Endodermal cell (in vitro differentiated cells): Measurements from ENCODE around the gene FAM117A. TPM values are rescaled to one million over a fixed set of nuclear protein-coding genes. Genes with fewer than 3 reads are reported as not detected.
"Not testable (repeated sequence)": the region's sequence is repeated elsewhere in the genome, so short reads cannot be mapped to it uniquely, and the experiment has no call there.

ENCODE experiments used
- DNase-seq: peaks from one replicate; pipeline ENCODE4 v3.0.0-alpha.2; 2017
- H3K27ac ChIP-seq: 2 replicates; pipeline ENCODE4 v1.5.1; 2013; ENCODE audit warnings: mild to moderate bottlenecking, low read depth, low read length, moderate library complexity
- H3K27me3 ChIP-seq: 2 replicates; pipeline ENCODE4 v1.6.1; 2013; ENCODE audit warnings: mild to moderate bottlenecking, low read length, moderate library complexity; ENCODE audit not compliant: insufficient read depth, control insufficient read depth, poor library complexity, severe bottlenecking
- H3K36me3 ChIP-seq: 2 replicates; pipeline ENCODE4 v1.7.0; 2013; ENCODE audit warnings: mild to moderate bottlenecking, low read length, moderate library complexity; ENCODE audit not compliant: control insufficient read depth, insufficient read depth
- H3K4me1 ChIP-seq: one replicate; pipeline ENCODE4 v1.7.0; 2013; ENCODE audit warnings: low read length; ENCODE audit not compliant: control insufficient read depth, insufficient read depth
- H3K4me3 ChIP-seq: 2 replicates; pipeline ENCODE4 v1.5.1; 2013; ENCODE audit warnings: mild to moderate bottlenecking, low read length, moderate library complexity
- H3K9ac ChIP-seq: 2 replicates; pipeline ENCODE4 v1.6.1; 2013; ENCODE audit warnings: mild to moderate bottlenecking, low read length, moderate library complexity; ENCODE audit not compliant: poor library complexity, severe bottlenecking; ENCODE audit errors: extremely low read depth
- H3K9me3 ChIP-seq: 2 replicates; pipeline ENCODE4 v1.6.1; 2013; ENCODE audit warnings: mild to moderate bottlenecking, low read length, moderate library complexity; ENCODE audit not compliant: control insufficient read depth
- H3K27ac Mint-ChIP-seq: 2 replicates; pipeline ENCODE4 v1.8.0; 2020; ENCODE audit warnings: mixed read lengths
- H3K27me3 Mint-ChIP-seq: 2 replicates; pipeline ENCODE4 v1.8.0; 2021; ENCODE audit warnings: mild to moderate bottlenecking, mixed read lengths; ENCODE audit not compliant: insufficient read depth
- H3K36me3 Mint-ChIP-seq: 2 replicates; pipeline ENCODE4 v1.8.0; 2020; ENCODE audit warnings: low read depth, mixed read lengths
- H3K4me1 Mint-ChIP-seq: 2 replicates; pipeline ENCODE4 v1.8.0; 2020; ENCODE audit warnings: mixed read lengths
- H3K4me3 Mint-ChIP-seq: 2 replicates; pipeline ENCODE4 v1.8.0; 2020; ENCODE audit warnings: mild to moderate bottlenecking, moderate library complexity, mixed read lengths
- H3K9me3 Mint-ChIP-seq: 2 replicates; pipeline ENCODE4 v1.8.0; 2020; ENCODE audit warnings: mild to moderate bottlenecking, mixed read lengths
- CTCF ChIP-seq: fragments of 200-600 bp; sonication (generic); conservative IDR thresholded peaks from 2 replicates; pipeline ENCODE4 v1.5.0; 2021; ENCODE audit warnings: antibody characterized with exemption, mild to moderate bottlenecking
- WGBS, 2 experiments: methylation state at CpG; one replicate each; pipeline versions ENCODE4 v1.1.5 to v1.1.7; 2013; ENCODE audit warnings: missing lambda C conversion rate in 2 of 2, mixed read lengths in 1 of 2; ENCODE audit not compliant: insufficient coverage in 1 of 2, insufficient read length in 1 of 2; 5-methylcytosine and 5-hydroxymethylcytosine counted together
- total RNA-seq, 2 donors: library from RNA; stranded (reverse); fragmentation: NEBNext Ultra II Directional in 1 of 2; extraction: Animal tissue kit (Norgen Biotek cat#: 25700) in 1 of 2; gene quantifications; 2 replicates in 1 of 2; 3 replicates in 1 of 2; pipeline ENCODE4 v1.2.1, GENCODE V29; 2021

FAM117A gene
- total RNA-seq, 2 donors from 2014 or later, result 15.4 to 16.8 TPM

GRCh38 chr17:49676276-49676868, 87.6 kb downstream of the FAM117A start:
- WGBS, 2 experiments, result 73 to 78% methylated on average over 4 to 5 of the region's 5 CpGs
- Histone ChIP-seq H3K9me3 (peaks cover 4% of the 10 kb centered on the region), H3K27ac (no peak overlapping the region), H3K27me3 (no peaks in the 10 kb centered on the region), H3K4me3 (peak overlapping the region; percentile 88), H3K9ac (peak overlapping the region; percentile 85), H3K36me3 (peaks cover 10% of the 10 kb centered on the region), H3K4me1 (no peaks in the 10 kb centered on the region)
- H3K36me3 Mint-ChIP-seq, result peaks cover 21% of the 10 kb centered on the region
- H3K9me3 Mint-ChIP-seq, result peaks cover 5% of the 10 kb centered on the region
- no peak for TF ChIP-seq CTCF
- H3K4me1 Mint-ChIP-seq, result peaks cover 20% of the 10 kb centered on the region
- peak overlapping the region; percentile 99 for H3K27ac Mint-ChIP-seq
- DNase-seq, result no peak
- H3K4me3 Mint-ChIP-seq, result peak overlapping the region; percentile 88
- peaks cover 7% of the 10 kb centered on the region for H3K27me3 Mint-ChIP-seq

GRCh38 chr17:49674507-49674906, 89.4 kb downstream of the FAM117A start:
- TF ChIP-seq CTCF, result no peak
- H3K9ac ChIP-seq, result no peak overlapping the region
- no peaks in the 10 kb centered on the region for H3K27me3 ChIP-seq
- Mint-ChIP-seq H3K36me3 (peaks cover 23% of the 10 kb centered on the region), H3K9me3 (peaks cover 5% of the 10 kb centered on the region), H3K27ac (no peak overlapping the region), H3K4me3 (no peak overlapping the region), H3K27me3 (peaks cover 4% of the 10 kb centered on the region), H3K4me1 (peaks cover 20% of the 10 kb centered on the region)
- peaks cover 10% of the 10 kb centered on the region for H3K36me3 ChIP-seq
- DNase-seq, result no peak
- H3K27ac ChIP-seq, result no peak overlapping the region
- peak overlapping the region; percentile 1 for H3K4me3 ChIP-seq
- H3K9me3 ChIP-seq, result peaks cover 4% of the 10 kb centered on the region
- H3K4me1 ChIP-seq, result no peaks in the 10 kb centered on the region

- Mint-ChIP-seq H3K36me3 (peaks cover 23% of the 10 kb centered on the region), H3K4me1 (peaks cover 20% of the 10 kb centered on the region)
- not testable (repeated sequence) for H3K27me3 Mint-ChIP-seq, H3K27me3 ChIP-seq, H3K9ac ChIP-seq, H3K27ac ChIP-seq, DNase-seq, H3K9me3 ChIP-seq, H3K36me3 ChIP-seq, H3K9me3 Mint-ChIP-seq, H3K27ac Mint-ChIP-seq, H3K4me3 ChIP-seq, H3K4me1 ChIP-seq, H3K4me3 Mint-ChIP-seq
- WGBS, 2 experiments, result 97 to 98% methylated on average over 6 of the region's 6 CpGs
These were observed 90.3 kb downstream of the FAM117A start for GRCh38 chr17:49673679-49674078.

GRCh38 chr17:49670641-49671040, 93.3 kb downstream of the FAM117A start:
- Mint-ChIP-seq H3K4me3 (no peak overlapping the region), H3K27me3 (no peaks in the 10 kb centered on the region), H3K36me3 (peaks cover 32% of the 10 kb centered on the region), H3K27ac (no peak overlapping the region), H3K4me1 (peaks cover 8% of the 10 kb centered on the region), H3K9me3 (no peaks in the 10 kb centered on the region)
- H3K4me1 ChIP-seq, result no peaks in the 10 kb centered on the region
- WGBS, 2 experiments, result 100% methylated on average over 2 of the region's 4 CpGs; no CpG with 5 or more reads in 1 of the 2 experiments
- no peaks in the 10 kb centered on the region for H3K9me3 ChIP-seq
- no peak overlapping the region for H3K27ac ChIP-seq
- no peak for TF ChIP-seq CTCF
- DNase-seq, result no peak
- no peaks in the 10 kb centered on the region for H3K27me3 ChIP-seq
- H3K4me3 ChIP-seq, result no peak overlapping the region
- H3K9ac ChIP-seq, result no peak overlapping the region
- peaks cover 10% of the 10 kb centered on the region for H3K36me3 ChIP-seq
